ENCODE measurements around the gene LDHAL6B. TPM values are rescaled to one million over a fixed set of nuclear protein-coding genes. Genes with fewer than 3 reads are reported as not detected.

Gene LDHAL6B
- total RNA-seq, 6 experiments from 2014 or later, result not detected

DNA sequence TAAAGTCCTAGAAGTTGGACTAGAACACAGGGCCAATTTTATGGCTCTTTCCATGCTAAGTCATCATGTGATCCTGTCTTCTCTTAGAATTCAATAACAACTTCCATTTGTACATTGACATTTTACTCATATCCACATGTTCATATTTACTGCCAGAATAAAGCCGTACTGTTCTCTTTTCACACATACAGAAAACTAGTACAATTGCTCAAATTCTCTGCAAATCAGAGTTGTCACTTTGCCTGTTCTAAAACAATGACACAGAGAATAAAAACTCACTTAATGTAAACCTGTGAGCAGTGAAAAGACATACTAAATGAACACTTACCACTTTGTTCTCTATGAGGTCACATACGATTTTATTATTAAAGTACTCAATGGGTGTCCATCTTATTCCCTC lies 3.5 kb downstream of the LDHAL6B start:
- Histone ChIP-seq H3K36me3 (peaks cover 0 to 38% (median 17%) of the 10 kb centered on the region in 4 donors), H3K9me3 (no peaks in the 10 kb centered on the region), H3K4me1 (no peaks in the 10 kb centered on the region), H3K27me3 (no peaks in the 10 kb centered on the region), H3K27ac (no peak overlapping the region), H3K4me3 (no peak overlapping the region)
- 84% methylated on average over 2 of the region's 2 CpGs for WGBS (ENCODE audit: insufficient coverage, low coverage, low lambda C conversion rate, missing lambda C conversion rate)
- ATAC-seq (no peak), DNase-seq (no peak)
- intact Hi-C loops (cut with DNase I), result no loop called here
- TF ChIP-seq POLR2A (IDR thresholded peaks at IDR 0.05), result no peak
- TF ChIP-seq, protein P1, sequence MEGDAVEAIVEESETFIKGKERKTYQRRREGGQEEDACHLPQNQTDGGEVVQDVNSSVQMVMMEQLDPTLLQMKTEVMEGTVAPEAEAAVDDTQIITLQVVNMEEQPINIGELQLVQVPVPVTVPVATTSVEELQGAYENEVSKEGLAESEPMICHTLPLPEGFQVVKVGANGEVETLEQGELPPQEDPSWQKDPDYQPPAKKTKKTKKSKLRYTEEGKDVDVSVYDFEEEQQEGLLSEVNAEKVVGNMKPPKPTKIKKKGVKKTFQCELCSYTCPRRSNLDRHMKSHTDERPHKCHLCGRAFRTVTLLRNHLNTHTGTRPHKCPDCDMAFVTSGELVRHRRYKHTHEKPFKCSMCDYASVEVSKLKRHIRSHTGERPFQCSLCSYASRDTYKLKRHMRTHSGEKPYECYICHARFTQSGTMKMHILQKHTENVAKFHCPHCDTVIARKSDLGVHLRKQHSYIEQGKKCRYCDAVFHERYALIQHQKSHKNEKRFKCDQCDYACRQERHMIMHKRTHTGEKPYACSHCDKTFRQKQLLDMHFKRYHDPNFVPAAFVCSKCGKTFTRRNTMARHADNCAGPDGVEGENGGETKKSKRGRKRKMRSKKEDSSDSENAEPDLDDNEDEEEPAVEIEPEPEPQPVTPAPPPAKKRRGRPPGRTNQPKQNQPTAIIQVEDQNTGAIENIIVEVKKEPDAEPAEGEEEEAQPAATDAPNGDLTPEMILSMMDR (IDR thresholded peaks at IDR 0.05), result no peak

DNA sequence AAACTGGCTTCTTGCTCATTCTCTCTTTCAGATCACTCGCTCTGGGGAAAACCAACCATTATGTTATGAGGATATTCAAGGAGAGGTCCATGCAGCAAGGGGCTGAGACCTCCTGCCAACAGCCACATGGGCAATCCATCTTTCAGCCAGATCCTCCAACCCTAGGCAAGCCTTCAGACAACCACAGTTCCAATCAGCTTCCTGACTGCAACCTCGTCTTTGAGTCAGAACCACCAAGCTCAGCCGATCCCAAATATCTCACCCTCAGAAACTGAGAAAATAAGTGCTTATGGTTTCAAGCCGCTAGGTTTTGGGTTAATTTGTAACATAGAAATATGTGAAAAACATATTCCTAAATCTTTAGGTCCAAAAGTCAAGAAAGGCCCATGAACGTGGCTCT lies 10.3 kb downstream of the LDHAL6B start:
- H3K36me3 ChIP-seq, result peaks cover 0 to 13% (median 4%) of the 10 kb centered on the region in 4 donors

DNA sequence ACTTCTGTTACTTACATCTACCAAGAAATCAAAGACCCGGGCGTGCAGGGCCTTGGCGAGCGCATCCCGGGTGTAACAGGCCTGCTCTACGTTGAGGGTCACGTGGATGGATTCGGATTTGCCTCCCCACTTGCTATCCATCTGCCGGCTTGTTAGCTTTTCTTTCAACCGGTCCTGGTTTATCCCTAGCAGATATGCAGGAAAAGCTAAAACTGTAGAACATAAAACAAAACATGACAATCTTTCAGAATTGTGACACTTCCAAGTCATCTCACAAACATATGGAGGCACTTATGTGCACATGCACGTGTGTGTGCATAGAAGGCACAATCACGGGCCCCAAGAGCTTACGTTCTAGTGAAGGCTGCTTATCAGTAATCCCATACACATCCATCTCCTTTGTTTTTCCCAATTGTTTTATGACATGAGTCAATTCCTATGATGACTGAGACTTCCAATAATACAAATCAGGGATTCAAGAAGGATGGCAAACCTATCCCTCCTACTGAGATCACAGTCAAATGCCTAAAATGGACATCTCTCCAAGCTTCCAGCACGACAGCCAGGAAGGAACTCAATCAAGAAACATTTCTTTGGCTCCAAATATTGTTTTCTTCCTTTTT lies 11.3 kb downstream of the LDHAL6B start:
- ATAC-seq (no peak), DNase-seq (no peak)
- intact Hi-C loops (cut with DNase I), result no loop called here
- Histone ChIP-seq H3K27me3 (no peaks in the 10 kb centered on the region), H3K4me3 (no peak overlapping the region), H3K36me3 (peaks cover 0 to 17% (median 7%) of the 10 kb centered on the region in 4 donors), H3K27ac (no peak overlapping the region), H3K4me1 (no peaks in the 10 kb centered on the region), H3K9me3 (no peaks in the 10 kb centered on the region)
- 84% methylated on average over 10 of the region's 14 CpGs for WGBS (ENCODE audit: insufficient coverage, low coverage, low lambda C conversion rate, missing lambda C conversion rate)
- TF ChIP-seq, protein P1 (IDR thresholded peaks at IDR 0.05), result no peak
- no peak for TF ChIP-seq POLR2A (IDR thresholded peaks at IDR 0.05)

More for the DNA sequence above, 10.3 kb downstream of the LDHAL6B start:
- no peak for ATAC-seq
- intact Hi-C loops (cut with DNase I), result no loop called here
- DNase-seq, result no peak
- WGBS (ENCODE audit: insufficient coverage, low coverage, low lambda C conversion rate, missing lambda C conversion rate), result 95% methylated on average over 5 of the region's 5 CpGs
- TF ChIP-seq POLR2A (IDR thresholded peaks at IDR 0.05), result no peak
- TF ChIP-seq, protein P1 (IDR thresholded peaks at IDR 0.05), result no peak
- no peaks in the 10 kb centered on the region for H3K27me3 ChIP-seq
- H3K27ac ChIP-seq, result no peak overlapping the region
- no peak overlapping the region for H3K4me3 ChIP-seq
- no peaks in the 10 kb centered on the region for H3K4me1 ChIP-seq
- H3K9me3 ChIP-seq, result no peaks in the 10 kb centered on the region

DNA sequence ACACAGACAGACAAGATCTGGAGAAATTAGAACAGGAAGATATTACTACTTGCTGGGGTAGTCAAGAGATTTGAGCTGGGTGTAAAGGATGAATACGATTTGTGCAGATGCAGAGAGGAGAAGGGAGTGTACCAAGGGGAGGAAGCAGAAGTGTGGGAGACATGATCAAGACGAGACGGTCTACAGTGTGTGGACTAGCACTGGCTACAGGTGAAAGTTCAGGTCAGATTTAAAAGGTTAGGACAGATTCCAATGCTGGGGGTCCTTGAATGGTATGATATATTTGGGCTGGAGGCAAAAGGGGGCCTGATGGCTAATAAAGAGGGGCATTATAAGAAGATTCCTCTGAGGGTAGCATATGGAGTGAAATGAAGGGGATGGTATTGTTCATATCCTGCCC lies 12.1 kb downstream of the LDHAL6B start:
- no peak overlapping the region for H3K27ac ChIP-seq
- H3K4me3 ChIP-seq, result no peak overlapping the region
- H3K4me1 ChIP-seq, result no peaks in the 10 kb centered on the region
- DNase-seq (no peak), ATAC-seq (no peak)
- no peaks in the 10 kb centered on the region for H3K27me3 ChIP-seq
- peaks cover 0 to 22% (median 8%) of the 10 kb centered on the region in 4 donors for H3K36me3 ChIP-seq
- WGBS (ENCODE audit: insufficient coverage, low coverage, low lambda C conversion rate, missing lambda C conversion rate), result 89% methylated on average over 3 of the region's 3 CpGs
- intact Hi-C loops (cut with DNase I), result no loop called here
- no peaks in the 10 kb centered on the region for H3K9me3 ChIP-seq
- TF ChIP-seq, protein P1 (IDR thresholded peaks at IDR 0.05), result no peak
- TF ChIP-seq POLR2A (IDR thresholded peaks at IDR 0.05), result no peak
